Measurements from ENCODE around the gene GPSM3. TPM values are rescaled to one million over a fixed set of nuclear protein-coding genes. Genes with fewer than 3 reads are reported as not detected.

The GPSM3 gene
- total and polyA plus RNA-seq, 2 donors (not counting 3 experiments of a cell fraction or from before 2014, with no cell fraction given) = 19.5 to 21.6 TPM

DNA sequence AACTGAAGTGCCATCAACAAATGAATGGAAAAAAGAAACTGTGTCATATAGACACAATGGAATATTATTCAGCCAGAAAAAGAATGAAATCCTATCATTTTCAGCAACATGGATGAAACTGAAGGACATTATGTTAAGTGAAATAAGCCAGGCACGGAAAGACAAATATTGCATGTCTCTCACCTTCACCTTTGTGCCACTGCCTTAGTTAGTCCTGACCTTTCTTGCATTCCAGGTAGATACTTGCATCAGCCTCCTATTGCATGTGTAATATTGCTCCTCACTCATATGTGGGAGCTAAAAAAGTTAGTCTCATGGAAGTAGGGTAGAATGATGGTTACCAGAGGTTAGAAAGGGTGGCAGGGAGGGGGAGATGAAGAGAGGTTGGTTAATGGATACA is 16.6 kb upstream of the GPSM3 start:
- Histone ChIP-seq H4K20me1 (replicated peaks; ENCODE audit: control insufficient read depth, extremely low read depth, insufficient read depth, low read length) (no peaks in the 10 kb centered on the region), H3K4me3 (replicated peaks in 1 of 3; ENCODE audit: insufficient read depth in 1 of 3, low read depth in 1 of 3, low read length in 3 of 3) (no peak overlapping the region), H3K79me2 (ENCODE audit: control insufficient read depth, insufficient read depth, low read length) (no peaks in the 10 kb centered on the region), H3K9me3 (replicated peaks; ENCODE audit: control insufficient read depth, insufficient read depth, low read length) (no peaks in the 10 kb centered on the region), H3K9me1 (replicated peaks; ENCODE audit: control insufficient read depth, extremely low read depth, insufficient read depth, low read length) (no peaks in the 10 kb centered on the region), H3K27ac (ENCODE audit: insufficient read depth, low read depth, low read length) (no peak overlapping the region), H2AFZ (ENCODE audit: low read depth, low read length) (no peak overlapping the region), H3K36me3 (ENCODE audit: control insufficient read depth in 2 of 2, extremely low read depth in 1 of 2, insufficient read depth in 2 of 2, low read length in 2 of 2) (peaks cover 13 to 14% of the 10 kb centered on the region in 2 experiments), H3K27me3 (ENCODE audit: control insufficient read depth in 2 of 2, insufficient read depth in 2 of 2, low read length in 2 of 2) (no peaks in the 10 kb centered on the region), H3K9ac (replicated peaks; ENCODE audit: extremely low read depth, insufficient read depth, low read length) (no peak overlapping the region), H3K4me2 (ENCODE audit: insufficient read depth, low read length) (no peak overlapping the region), H3K4me1 (ENCODE audit: control insufficient read depth, extremely low read depth, insufficient read depth, low read length) (no peaks in the 10 kb centered on the region)
- dilution Hi-C loops (cut with MboI; ENCODE audit: extremely low pct_ligation_motif_present, low sequenced_read_pairs) = no loop called here
- no TSS peak for BruUV-seq (replicated peaks)
- DNase-seq (ENCODE audit: low read depth, low spot score) = no peak
- ChIA-PET POLR2A (no interaction called here), CTCF (no interaction called here)
- TF ChIP-seq MYC (IDR thresholded peaks at IDR 0.05; ENCODE audit: low read depth, low read length) (no peak), POLR2AphosphoS5 (IDR thresholded peaks at IDR 0.05; ENCODE audit: insufficient read depth, low read depth, low read length) (no peak), JUN (IDR thresholded peaks at IDR 0.05; ENCODE audit: borderline replicate concordance, insufficient read depth, insufficient read length, low read depth) (no peak), GATA2 (IDR thresholded peaks at IDR 0.05; ENCODE audit: insufficient read depth, insufficient read length, low read depth, low read length) (no peak), POLR2A (IDR thresholded peaks at IDR 0.05; ENCODE audit: low read depth, low read length) (no peak), EZH2 (IDR thresholded peaks at IDR 0.05; ENCODE audit: borderline replicate concordance, low read depth, low read length, severe bottlenecking) (no peak), FOS (IDR thresholded peaks at IDR 0.05; ENCODE audit: borderline replicate concordance, insufficient read depth, low read length) (no peak)
- TF ChIP-seq, protein P1, sequence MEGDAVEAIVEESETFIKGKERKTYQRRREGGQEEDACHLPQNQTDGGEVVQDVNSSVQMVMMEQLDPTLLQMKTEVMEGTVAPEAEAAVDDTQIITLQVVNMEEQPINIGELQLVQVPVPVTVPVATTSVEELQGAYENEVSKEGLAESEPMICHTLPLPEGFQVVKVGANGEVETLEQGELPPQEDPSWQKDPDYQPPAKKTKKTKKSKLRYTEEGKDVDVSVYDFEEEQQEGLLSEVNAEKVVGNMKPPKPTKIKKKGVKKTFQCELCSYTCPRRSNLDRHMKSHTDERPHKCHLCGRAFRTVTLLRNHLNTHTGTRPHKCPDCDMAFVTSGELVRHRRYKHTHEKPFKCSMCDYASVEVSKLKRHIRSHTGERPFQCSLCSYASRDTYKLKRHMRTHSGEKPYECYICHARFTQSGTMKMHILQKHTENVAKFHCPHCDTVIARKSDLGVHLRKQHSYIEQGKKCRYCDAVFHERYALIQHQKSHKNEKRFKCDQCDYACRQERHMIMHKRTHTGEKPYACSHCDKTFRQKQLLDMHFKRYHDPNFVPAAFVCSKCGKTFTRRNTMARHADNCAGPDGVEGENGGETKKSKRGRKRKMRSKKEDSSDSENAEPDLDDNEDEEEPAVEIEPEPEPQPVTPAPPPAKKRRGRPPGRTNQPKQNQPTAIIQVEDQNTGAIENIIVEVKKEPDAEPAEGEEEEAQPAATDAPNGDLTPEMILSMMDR (IDR thresholded peaks at IDR 0.05; ENCODE audit: extremely low read depth in 1 of 2, insufficient read depth in 1 of 2, low read depth in 1 of 2, low read length in 2 of 2) = no peak
- TF ChIP-seq, protein P2, sequence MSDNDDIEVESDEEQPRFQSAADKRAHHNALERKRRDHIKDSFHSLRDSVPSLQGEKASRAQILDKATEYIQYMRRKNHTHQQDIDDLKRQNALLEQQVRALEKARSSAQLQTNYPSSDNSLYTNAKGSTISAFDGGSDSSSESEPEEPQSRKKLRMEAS (IDR thresholded peaks at IDR 0.05; ENCODE audit: insufficient read depth, insufficient read length) = no peak
- intact Hi-C loops (cut with micrococcal nuclease) = no loop called here
- FAIRE-seq = no peak
